Stimulated activated CD8-positive, alpha-beta memory T cell treated with anti-CD3 and anti-CD28 coated beads, Interleukin-15, amount 100 ng/mL, for 24 hours (primary cell): Measurements from ENCODE around the gene PDE4A.
"Not testable (repeated sequence)": the region's sequence is repeated elsewhere in the genome, so short reads cannot be mapped to it uniquely, and the experiment has no call there.

Source experiments
- DNase-seq: peaks from one replicate; pipeline ENCODE4 v3.0.0-alpha.2; 2020; ENCODE audit warnings: low read depth

The PDE4A gene

DNA sequence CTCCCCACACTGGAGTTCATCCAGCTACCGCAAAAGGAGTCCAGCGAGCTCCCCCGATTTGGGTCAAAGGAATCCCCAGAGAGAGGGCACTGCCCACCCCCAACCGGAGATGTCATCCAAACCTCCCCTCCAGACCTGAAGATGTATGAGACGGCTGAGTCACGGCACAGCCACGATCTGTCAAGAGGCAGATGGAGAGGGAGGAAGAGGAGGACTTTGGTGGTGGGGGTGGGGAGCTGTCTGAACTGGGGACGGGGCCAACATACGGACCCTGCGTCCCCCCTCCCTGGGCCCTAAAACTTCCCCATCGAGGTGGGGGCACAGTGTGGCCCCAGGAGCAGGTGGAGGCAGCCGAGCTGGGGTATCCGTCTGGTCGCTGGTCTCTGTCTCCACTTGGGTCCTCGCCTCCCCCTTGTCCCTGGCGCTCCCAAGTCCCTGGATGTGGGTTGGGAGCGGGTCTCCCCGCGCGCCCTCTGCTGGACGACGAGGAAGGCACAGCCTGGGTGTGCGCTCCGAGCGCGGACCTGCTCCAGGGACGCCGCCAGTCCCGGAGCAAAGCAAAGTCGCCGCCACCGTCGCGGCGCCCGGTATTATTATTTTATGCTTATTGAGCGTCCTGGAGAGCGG, 3.8 kb downstream of the PDE4A start:
- no peak for DNase-seq

DNA sequence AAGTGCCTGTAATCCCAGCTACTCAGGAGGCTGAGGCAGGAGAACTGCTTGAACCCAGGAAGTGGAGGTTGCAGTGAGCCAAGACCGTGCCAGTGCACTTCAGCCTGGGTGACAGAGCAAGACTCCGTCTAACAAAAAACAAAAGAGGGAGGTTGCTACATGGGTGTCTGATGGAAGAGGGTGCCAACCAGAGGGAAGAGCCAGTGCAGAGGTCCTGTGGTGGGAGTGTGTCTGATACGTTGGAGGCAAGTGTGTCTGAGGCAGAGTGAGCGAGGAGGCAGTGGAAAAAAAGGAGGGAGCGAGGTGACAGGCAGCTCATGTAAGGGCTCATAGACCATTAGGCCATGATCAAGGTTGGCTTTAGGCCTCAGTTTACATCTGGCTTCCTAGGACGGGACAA, 6.8 kb downstream of the PDE4A start:
- DNase-seq: no peak

DNA sequence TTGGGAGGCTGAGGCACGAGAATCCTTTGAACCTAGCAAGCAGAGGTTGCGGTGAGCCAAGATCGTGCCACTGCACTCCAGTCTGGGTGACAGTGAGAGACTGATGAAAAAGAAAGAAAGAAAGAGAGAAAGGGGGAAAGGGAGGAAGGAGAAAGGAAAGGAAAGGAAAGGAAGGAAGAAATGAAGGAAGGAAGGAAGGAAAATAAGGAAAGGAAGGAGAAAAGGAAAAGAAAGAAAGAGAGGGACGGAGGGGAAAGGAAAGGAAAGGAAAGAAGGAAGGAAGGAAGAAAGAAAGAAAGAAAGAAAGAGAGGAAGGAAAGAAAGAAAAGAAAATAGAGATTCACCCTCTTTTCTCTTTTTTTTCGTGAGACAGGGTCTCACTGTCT, 8.7 kb downstream of the PDE4A start:
- DNase-seq: no peak

DNA sequence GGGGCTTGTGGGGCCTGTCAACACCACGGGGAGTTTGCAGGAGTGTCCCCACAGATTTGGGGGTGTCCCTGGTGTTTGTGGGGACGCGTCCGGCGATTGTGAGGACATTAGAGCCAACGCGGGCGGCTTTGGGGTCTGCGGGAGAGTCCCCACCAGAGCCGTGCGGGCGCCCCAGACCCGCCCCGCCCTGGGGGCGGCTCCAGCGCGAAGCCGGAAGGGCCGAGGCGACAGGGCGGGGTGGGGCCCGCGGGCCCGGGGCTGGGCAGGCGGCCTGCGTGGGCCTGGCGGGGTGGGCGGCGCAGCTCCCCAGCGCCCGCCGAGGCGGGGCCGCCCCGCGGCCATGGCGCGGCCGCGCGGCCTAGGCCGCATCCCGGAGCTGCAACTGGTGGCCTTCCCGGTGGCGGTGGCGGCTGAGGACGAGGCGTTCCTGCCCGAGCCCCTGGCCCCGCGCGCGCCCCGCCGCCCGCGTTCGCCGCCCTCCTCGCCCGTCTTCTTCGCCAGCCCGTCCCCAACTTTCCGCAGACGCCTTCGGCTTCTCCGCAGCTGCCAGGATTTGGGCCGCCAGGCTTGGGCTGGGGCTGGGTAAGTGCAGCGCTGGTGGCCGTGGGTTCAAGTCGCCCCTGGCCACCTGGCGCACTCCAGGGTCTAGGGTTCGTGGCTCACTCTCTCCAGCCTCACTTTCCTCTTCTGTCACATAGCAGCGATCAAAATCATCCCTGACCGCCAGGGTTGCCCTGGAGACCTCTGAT, 10.3 kb downstream of the PDE4A start:
- DNase-seq: no peak

DNA sequence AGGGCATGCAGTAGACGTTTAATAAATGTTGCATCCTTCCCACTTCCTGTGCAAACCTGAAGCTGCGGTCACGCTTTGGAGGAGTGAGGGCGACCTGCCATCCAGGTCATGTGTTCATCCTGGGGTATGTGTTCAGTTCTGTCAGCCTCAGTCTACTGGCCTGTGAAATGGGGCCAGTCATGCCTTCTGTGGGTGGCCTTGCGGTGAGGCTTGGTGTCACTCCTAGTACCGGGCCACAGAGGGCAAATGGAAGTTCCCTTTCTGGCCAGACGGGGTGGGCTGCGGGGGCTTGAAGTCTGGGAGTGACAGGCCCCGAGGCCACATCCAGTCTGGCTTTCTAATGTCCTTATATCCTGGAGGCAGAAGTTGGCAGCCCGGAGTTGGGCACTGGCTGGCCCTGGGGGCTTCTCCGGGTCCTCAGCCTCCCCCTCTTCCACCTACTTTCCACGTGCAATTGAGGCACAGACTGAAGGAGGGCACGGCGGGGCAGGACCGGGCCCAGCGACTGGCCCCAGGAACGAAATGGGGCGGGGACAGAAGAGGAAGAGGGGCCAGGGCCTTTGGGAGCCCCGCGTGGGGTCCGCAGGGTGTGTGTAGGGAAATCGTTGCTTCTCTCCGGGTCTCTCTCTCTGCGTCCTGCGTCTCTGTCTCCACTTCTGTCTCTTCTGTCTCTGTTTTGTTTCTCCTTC, 11.1 kb downstream of the PDE4A start:
- no peak for DNase-seq

DNA sequence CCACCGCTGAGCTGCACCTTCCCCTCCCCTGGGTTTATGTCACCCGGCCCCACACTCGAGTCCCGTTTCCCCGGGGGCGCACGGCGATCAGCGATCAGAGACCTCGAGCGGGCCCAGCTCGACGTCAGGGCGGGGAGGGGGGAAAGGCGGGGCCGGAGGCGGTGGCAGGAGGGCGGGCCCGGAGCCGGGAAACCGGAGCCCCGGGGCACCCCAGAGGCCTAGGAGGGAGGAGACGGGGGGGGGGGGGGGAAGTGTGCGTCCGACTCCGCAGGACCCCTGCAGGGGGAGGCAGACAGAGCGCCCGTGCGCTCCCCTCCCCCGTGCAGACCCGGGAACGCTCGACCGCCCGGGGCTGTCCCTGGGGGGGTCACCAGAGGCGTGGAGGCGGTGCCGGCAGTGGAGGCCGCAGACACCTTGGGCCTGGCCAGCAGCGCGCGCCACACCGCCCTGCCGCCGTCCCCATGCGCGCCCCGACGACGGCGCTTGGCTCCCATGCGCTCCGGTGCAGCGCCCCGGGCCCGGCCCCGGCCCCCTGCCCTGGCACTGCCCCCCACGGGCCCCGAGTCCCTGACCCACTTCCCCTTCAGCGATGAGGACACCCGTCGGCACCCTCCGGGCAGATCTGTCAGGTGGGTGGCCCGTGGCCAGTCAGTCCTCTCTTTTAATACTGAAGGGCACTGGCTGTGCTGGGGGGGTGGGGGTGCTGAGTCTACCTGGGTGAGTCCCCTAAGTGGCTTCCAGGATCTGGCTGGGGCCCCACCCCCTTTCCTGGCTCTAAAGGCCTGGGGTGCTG, 11.8 kb downstream of the PDE4A start:
- DNase-seq: no peak

DNA sequence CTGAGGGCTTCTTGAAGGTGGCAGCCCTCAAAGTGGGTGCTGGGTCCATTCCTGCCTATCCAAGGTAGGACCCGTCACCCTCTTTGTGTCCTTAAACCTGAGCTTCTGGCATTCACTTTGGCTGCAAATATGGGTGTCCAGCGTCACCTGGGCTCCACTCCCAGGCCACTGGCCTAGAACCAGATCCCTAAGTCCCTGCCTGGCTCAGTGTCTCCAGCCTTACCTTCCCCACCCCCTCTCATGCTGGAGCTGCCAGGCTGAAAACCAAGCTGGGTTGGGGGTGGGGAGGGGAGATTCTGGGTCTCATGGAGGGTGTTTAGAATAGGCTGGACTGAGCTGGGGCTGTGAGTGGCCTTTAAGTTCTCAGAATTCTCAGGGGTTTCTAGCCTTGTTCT, 12.4 kb downstream of the PDE4A start:
- DNase-seq: no peak

DNA sequence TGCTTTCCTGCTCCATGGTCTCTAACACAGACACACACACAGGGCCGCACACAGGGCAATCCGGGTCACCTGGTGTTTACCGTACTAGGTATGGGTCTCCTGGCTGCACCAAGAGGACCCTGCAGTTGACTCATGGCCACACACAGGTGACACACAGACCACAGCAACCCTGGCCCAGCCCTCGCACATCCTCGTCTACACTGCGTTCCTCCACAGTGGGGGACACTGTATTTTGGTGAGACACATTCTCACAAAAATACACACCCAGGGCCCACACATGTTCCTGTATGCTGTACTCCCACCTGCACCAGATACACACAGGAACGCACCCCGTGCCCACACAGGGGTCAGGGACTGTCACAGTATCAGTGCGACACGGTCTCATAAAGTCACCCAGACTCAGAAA, 12.8 kb downstream of the PDE4A start:
- no peak for DNase-seq

DNA sequence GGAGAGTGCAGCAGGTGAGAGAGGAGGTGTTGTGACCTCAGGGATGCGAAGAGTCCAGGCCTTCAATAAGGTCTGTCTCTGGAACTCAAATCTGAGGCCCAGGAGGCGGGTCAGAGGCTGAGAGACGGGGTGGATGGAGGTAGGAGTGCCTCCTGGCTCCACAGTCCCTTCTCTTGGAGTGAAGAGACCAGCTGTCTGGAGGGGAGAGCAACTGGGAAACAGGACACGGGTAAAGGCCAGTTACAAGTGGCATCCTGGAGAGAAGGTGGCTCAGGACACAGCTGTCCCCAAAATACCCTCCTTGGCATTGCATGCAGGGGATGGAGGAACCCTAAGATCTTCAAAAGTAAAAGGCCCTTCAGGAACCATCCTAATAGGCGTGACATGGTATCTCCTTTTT, 19.2 kb downstream of the PDE4A start:
- no peak for DNase-seq

DNA sequence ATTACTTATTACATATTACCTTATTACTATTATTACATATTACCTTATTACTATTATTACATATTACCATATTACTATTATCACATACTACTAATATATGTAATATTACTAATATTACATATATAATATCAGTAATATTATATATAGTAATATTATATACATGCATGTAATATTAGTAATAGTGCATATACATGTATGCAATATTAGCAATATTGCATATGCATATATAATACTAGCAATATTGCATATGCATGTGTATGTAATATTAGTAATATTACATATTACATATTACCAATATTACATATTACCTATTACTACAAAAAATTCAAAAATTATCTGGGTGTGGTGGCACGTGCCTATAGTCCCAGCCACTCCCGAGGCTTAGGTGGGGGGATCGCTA, 22.4 kb downstream of the PDE4A start:
- DNase-seq: no peak

DNA sequence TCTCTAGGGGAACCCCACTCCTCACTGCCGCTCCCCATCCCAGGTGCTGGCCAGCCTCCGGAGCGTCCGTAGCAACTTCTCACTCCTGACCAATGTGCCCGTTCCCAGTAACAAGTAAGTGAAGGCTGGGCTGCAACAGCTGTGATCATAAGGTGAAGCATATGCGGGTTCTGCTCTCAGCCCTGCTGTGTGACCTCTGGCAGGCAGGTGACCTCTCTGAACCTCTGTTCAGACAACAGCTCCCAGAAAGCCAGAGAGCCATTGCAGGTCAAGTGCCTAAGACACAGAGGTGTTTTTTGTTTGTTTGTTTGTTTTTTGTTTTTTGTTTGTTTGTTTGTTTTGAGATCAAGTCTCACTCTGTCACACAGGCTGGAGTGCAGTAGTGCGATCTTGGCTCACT, 28.7 kb downstream of the PDE4A start:
- DNase-seq: no peak

DNA sequence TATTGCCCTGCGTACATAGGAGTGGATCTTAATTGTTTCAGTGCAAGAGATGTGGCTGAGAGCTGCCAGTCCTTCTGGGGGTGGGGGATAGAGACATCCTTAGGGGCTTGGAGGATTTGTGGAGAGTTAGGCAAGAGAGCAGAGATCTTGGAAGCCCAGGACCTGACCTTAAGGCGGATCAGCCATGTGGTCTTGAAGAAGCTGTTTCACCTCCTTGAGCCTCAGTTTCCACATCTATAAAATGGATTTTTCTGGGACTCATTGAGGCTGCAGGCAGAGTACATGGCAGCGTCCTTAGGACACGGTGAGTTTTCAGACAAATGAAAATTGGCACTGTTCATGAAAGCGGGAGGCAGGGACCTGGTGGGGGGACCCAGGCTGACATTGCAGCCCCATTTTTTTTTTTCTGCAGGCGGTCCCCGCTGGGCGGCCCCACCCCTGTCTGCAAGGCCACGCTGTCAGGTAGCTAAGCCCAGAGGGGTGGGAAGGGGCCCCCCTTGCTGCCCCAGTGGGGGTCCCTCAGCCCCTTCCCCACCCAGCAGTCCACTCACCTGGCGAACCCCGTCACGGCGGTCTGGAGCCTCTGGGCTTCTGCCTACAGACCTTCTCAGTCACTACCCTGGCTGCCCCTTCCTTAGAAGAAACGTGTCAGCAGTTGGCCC, 30.0 kb downstream of the PDE4A start:
- DNase-seq: no peak

DNA sequence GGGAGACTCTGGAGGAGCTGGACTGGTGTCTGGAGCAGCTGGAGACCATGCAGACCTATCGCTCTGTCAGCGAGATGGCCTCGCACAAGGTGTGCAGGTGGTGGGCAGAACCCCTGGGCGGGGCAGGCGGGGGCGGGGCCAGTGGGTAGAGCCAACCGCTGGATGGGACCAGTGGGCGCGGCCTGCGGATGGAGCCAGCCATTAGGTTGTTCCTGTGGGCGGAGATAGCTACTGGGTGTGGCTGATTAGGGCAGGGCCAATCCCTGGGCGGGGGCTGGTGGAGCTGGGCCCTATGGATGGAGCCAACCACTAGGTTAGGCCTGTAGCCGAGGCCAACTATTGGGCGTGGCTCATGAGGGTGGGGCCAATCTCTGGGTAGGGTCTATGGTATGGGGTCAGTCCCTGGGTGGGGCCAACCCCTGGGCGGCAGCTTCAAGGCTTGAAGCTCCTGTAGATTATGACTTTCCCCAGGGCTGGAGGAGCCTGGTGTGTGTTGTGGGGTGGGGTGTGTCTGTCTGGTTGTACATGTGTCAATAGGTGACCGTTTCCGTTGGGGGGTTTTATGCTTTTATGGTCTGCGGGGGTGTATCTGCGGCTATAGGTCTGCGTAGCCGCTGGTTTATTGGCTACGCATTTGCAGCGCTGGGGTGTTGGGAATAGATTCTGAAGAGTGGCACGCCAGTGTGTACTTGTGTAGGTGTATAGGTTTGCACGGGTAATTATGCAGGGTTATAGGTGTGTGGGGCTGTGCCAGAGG, 30.7 kb downstream of the PDE4A start:
- DNase-seq: no peak

DNA sequence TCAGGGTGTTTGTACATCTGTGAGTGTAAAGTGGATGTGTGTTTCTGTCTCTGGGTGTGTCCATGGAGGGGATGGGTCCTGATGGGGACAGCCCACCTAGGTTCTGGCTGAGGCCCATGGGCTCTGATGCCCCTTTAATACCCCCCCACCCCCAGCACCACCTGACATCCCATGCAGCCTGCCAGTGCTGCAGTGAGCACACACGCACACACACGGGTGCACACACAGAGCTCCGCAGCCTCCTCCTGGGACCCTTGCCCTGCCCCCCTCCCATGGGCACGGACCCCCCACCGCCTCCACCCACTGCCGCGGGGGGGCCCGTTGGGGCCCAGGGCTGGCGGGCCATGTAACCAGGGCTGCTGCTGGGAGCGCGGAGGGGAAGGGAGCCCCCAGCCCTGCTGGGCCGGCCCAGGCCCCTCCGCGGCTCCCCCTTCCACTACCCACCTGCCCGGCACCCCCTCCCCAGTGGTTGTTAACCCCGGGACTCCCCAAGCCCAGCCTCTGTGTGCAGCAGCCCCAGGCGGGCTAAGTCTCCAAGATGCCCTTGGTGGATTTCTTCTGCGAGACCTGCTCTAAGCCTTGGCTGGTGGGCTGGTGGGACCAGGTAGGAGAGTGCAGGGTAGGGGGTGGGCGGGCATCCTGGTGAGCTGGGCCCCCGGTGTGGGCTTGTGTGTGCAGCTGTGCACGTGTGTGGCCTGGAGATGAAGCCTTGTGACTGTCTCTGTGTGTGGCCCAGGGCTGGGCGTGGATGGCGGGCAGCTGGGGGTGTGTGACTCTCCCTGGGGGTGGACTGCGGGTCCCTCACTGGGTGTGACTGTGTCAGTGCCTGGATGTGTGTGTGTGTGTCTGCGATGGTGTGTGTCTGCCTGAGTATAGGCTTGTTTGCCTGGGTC, 32.6 kb downstream of the PDE4A start:
- DNase-seq: no peak

DNA sequence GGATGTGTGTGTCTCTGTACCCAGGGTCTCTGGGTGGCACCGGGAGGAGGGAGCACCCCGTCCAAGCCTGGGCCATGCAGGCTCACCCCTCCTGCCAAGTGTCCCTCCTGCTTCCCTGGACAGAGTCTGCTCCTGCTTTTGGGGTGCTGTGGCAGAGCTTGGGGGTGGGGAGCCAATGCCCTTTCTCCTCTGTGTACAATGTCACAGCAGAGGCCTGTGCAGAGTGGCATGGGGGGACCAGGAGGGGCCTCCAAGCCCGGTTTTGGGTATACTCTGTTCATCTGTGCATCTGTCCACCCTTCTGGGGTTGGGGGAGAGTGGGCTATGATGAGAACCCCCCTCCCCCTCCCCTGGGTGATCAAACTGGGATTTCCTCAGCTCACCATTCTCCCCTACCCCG, 33.5 kb downstream of the PDE4A start:
- DNase-seq: no peak

DNA sequence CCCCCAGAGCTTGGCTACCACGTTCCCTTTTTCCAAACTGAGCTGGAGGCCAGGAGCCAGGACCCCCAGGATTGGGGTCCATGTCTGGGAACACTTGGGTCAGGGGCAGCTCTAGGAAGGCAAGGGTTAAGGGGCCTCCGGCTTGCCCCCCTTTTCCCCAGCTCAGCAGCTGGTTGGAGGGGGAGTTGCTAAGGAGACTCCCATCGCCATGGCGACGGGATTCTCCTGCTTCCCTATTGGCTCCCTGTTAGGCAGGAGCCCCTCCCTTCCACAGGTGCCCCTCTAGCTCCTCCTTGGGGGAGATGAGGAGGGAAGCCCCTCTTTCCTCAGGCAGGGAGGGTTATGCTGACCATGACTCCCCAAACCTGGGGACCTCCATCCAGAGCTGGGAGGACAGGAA, 33.9 kb downstream of the PDE4A start:
- no peak for DNase-seq

DNA sequence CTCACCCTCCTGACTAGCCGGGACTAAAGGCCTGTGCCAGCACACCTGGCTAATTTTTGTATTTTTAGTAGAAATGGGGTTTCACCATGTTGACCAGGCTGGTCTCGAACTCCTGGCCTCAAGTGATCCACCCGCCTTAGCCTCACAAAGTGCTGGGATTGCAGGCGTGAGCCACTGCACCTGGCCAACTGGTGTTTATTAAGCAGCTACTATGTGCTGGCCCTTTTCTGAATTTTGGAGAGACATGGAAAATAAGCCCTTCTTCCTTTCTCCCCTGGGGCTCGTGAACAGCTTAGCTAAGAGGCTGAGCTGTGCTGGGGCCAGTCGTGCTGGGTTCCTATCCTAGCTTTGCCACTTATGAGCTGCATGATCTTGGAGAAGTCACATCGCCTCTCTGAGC, 38.4 kb downstream of the PDE4A start:
- not testable (repeated sequence) for DNase-seq

DNA sequence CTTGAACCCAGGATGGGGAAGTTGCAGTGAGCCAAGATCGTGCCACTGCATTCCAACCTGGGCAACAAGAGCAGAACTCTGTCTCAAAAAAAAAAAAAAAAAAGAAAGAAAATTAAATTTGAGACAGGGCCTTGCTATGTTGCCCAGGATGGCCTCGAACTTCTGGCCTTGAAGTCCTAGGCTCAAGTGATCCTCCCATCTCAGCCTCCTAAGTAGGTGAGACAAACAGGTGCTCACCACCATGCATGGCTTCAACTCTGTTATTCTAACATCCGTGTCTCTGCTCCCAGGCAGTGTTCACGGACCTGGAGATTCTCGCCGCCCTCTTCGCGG, 40.3 kb downstream of the PDE4A start:
- DNase-seq: no peak

DNA sequence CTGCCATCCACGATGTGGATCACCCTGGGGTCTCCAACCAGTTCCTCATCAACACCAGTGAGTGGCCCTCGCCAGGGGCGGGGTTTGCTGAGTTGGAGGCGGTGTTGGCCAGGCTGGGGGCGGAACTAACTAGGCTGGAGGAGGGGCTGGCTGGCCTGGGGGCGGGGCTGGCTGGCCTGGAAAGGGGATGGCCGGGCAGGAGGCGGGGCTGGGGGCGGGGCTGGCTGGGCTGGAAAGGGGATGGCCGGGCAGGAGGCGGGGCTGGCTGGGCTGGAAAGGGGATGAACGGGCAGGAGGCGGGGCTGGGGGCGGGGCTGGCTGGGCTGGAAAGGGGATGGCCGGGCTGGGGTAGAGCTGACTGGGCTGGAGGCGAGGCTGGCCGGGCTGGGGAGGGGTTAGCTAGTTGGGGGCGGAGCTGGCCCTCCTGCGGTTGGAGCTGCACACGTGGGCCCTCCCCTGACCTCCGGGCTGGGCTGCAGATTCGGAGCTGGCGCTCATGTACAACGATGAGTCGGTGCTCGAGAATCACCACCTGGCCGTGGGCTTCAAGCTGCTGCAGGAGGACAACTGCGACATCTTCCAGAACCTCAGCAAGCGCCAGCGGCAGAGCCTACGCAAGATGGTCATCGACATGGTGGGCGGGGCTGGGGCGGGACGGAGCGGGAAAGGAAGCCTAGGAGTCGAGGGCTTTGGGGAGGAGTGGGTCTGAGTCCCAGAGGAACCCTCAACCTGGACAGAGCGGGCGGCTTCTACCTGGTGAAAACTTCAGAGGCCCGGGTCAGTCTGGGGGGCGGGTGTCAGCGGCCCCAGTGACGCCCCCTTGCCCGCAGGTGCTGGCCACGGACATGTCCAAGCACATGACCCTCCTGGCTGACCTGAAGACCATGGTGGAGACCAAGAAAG, 41.0 kb downstream of the PDE4A start:
- DNase-seq: peak; percentile 58
